ENCODE measurements around the gene PRKG1.

- TF ChIP-seq ZBTB33 (IDR thresholded peaks at IDR 0.05) (no peak), CTCF (IDR thresholded peaks at IDR 0.05; ENCODE audit: low read depth, low read length, missing input control) (no peak), RAD21 (IDR thresholded peaks at IDR 0.05) (no peak), RXRA (IDR thresholded peaks at IDR 0.05) (no peak), ATF3 (IDR thresholded peaks at IDR 0.05) (no peak)
Observed at GRCh38 chr10:51846856-51847506, 772.7 kb downstream of the PRKG1 start.
